HG03342 (cell line): Measurements from ENCODE around the gene DNAJB8.

Experiments used
- ATAC-seq: cut with Tn5 transposase; IDR thresholded peaks from one replicate; pipeline ENCODE4 v1.9.1; 2021; ENCODE audit warnings: mild to moderate bottlenecking, moderate library complexity; ENCODE audit not compliant: unreplicated experiment

Gene DNAJB8

GRCh38 chr3:128468285-128468790 is 1.6 kb upstream of the DNAJB8 start:
- ATAC-seq = no peak

GRCh38 chr3:128464702-128465101 is 2.0 kb downstream of the DNAJB8 start:
- no peak for ATAC-seq

GRCh38 chr3:128464188-128464587 is 2.5 kb downstream of the DNAJB8 start:
- ATAC-seq = no peak

- ATAC-seq = no peak
These were observed 2.9 kb downstream of the DNAJB8 start for GRCh38 chr3:128463771-128464170.

GRCh38 chr3:128463354-128463753 is 3.3 kb downstream of the DNAJB8 start:
- ATAC-seq = no peak

- ATAC-seq = no peak
These were observed 3.8 kb downstream of the DNAJB8 start for GRCh38 chr3:128462931-128463330.

- ATAC-seq = no peak
These were observed 4.3 kb downstream of the DNAJB8 start for GRCh38 chr3:128462341-128462910.

GRCh38 chr3:128461731-128462130 is 5.0 kb downstream of the DNAJB8 start:
- no peak for ATAC-seq

- ATAC-seq = no peak
These were observed 7.2 kb downstream of the DNAJB8 start for GRCh38 chr3:128459461-128459820.

GRCh38 chr3:128458746-128459460 is 7.8 kb downstream of the DNAJB8 start:
- ATAC-seq = no peak

- no peak for ATAC-seq
These were observed 8.8 kb downstream of the DNAJB8 start for GRCh38 chr3:128457937-128458336.

GRCh38 chr3:128456776-128457715 is 9.6 kb downstream of the DNAJB8 start:
- no peak for ATAC-seq

GRCh38 chr3:128455786-128456748 is 10.6 kb downstream of the DNAJB8 start:
- no peak for ATAC-seq

- no peak for ATAC-seq
These were observed 11.6 kb downstream of the DNAJB8 start for GRCh38 chr3:128455116-128455515.

GRCh38 chr3:128454310-128454618 is 12.4 kb downstream of the DNAJB8 start:
- ATAC-seq = no peak

- ATAC-seq = no peak
These were observed 13.0 kb downstream of the DNAJB8 start for GRCh38 chr3:128453501-128454309.

GRCh38 chr3:128452678-128453275 is 13.9 kb downstream of the DNAJB8 start:
- no peak for ATAC-seq

- ATAC-seq = no peak
These were observed 14.6 kb downstream of the DNAJB8 start for GRCh38 chr3:128452120-128452519.

GRCh38 chr3:128449111-128449638 is 17.5 kb downstream of the DNAJB8 start:
- ATAC-seq = no peak
